ENCODE data around the gene DAGLA.

GRCh38 chr11:61670626-61671025 lies 9.6 kb upstream of the DAGLA start:
- TF ChIP-seq POLR2AphosphoS5 (IDR thresholded peaks at IDR 0.05; ENCODE audit: insufficient read depth, low read depth, low read length) (no peak), CTCF (IDR thresholded peaks at IDR 0.05; ENCODE audit: extremely low read depth in 1 of 2, insufficient read depth in 1 of 2, low read depth in 1 of 2, low read length in 2 of 2) (no peak), MAX (IDR thresholded peaks at IDR 0.05; ENCODE audit: insufficient read depth, insufficient read length) (no peak), POLR2A (IDR thresholded peaks at IDR 0.05; ENCODE audit: low read depth, low read length) (no peak), EZH2 (IDR thresholded peaks at IDR 0.05; ENCODE audit: borderline replicate concordance, low read depth, low read length, severe bottlenecking) (no peak), JUN (IDR thresholded peaks at IDR 0.05; ENCODE audit: borderline replicate concordance, insufficient read depth, insufficient read length, low read depth) (no peak), MYC (IDR thresholded peaks at IDR 0.05; ENCODE audit: low read depth, low read length) (no peak), FOS (IDR thresholded peaks at IDR 0.05; ENCODE audit: borderline replicate concordance, insufficient read depth, low read length) (no peak)

Measured in endothelial cell of umbilical vein (primary cell).